Hematopoietic multipotent progenitor cell treated with erythropoietin and hydrocortisone succinate and interleukin-3 and kit ligand, for 8 days (in vitro differentiated cells): ENCODE measurements around the gene HORMAD2.
"Not testable (repeated sequence)": the region's sequence is repeated elsewhere in the genome, so short reads cannot be mapped to it uniquely, and the experiment has no call there.

Experiments
- DNase-seq: peaks from one replicate; pipeline ENCODE4 v3.0.0-alpha.2; 2015

The HORMAD2 gene

GRCh38 chr22:30212363-30212995 is 132.2 kb downstream of the HORMAD2 start:
- peak; percentile 28 for DNase-seq

- DNase-seq, result peak; percentile 20
These were observed 132.8 kb downstream of the HORMAD2 start for GRCh38 chr22:30212996-30213441.

GRCh38 chr22:30214703-30215407 is 134.6 kb downstream of the HORMAD2 start:
- no peak for DNase-seq

GRCh38 chr22:30216272-30216671 is 136.0 kb downstream of the HORMAD2 start:
- not testable (repeated sequence) for DNase-seq

- DNase-seq, result peak; percentile 96
These were observed 136.4 kb downstream of the HORMAD2 start for GRCh38 chr22:30216710-30217109.

GRCh38 chr22:30217698-30218560 is 137.7 kb downstream of the HORMAD2 start:
- DNase-seq, result no peak

- no peak for DNase-seq
These were observed 138.9 kb downstream of the HORMAD2 start for GRCh38 chr22:30219049-30219654.

GRCh38 chr22:30219668-30220278 is 139.5 kb downstream of the HORMAD2 start:
- DNase-seq, result no peak

GRCh38 chr22:30220338-30221012 is 140.2 kb downstream of the HORMAD2 start:
- DNase-seq, result no peak

- no peak for DNase-seq
These were observed 141.1 kb downstream of the HORMAD2 start for GRCh38 chr22:30221121-30221992.

- no peak for DNase-seq
These were observed 142.1 kb downstream of the HORMAD2 start for GRCh38 chr22:30222321-30222720.

GRCh38 chr22:30223303-30223702 is 143.0 kb downstream of the HORMAD2 start:
- no peak for DNase-seq

GRCh38 chr22:30224161-30224857 is 144.0 kb downstream of the HORMAD2 start:
- no peak for DNase-seq

GRCh38 chr22:30225220-30225927 is 145.1 kb downstream of the HORMAD2 start:
- DNase-seq, result no peak

- DNase-seq, result no peak
These were observed 146.0 kb downstream of the HORMAD2 start for GRCh38 chr22:30226192-30226832.
